HuH-7.5 (cell line): ENCODE measurements around the gene STAT6.
A peak's percentile ranks its signal among the peaks of the same experiment; 100 is the strongest.

Experiments used
- DNase-seq: peaks from one replicate; pipeline ENCODE4 v3.0.0; 2011; ENCODE audit warnings: low spot score

The STAT6 gene

GRCh38 chr12:57145460-57146059 lies 34.4 kb upstream of the STAT6 start:
- DNase-seq: no peak

GRCh38 chr12:57143454-57143853 lies 32.3 kb upstream of the STAT6 start:
- no peak for DNase-seq

GRCh38 chr12:57142727-57143126 lies 31.6 kb upstream of the STAT6 start:
- no peak for DNase-seq

GRCh38 chr12:57142121-57142520 lies 31.0 kb upstream of the STAT6 start:
- no peak for DNase-seq

GRCh38 chr12:57141249-57141648 lies 30.1 kb upstream of the STAT6 start:
- no peak for DNase-seq

GRCh38 chr12:57139796-57140649 lies 28.9 kb upstream of the STAT6 start:
- DNase-seq: no peak

GRCh38 chr12:57138526-57139272 lies 27.5 kb upstream of the STAT6 start:
- DNase-seq: peak; percentile 80

GRCh38 chr12:57135527-57136326 lies 24.6 kb upstream of the STAT6 start:
- DNase-seq: peak; percentile 4

- DNase-seq: peak; percentile 6
Measured at GRCh38 chr12:57134949-57135348, 23.8 kb upstream of the STAT6 start.

GRCh38 chr12:57133916-57134315 lies 22.8 kb upstream of the STAT6 start:
- peak; percentile 1 for DNase-seq

- peak; percentile 14 for DNase-seq
Measured at GRCh38 chr12:57133013-57133569, 21.9 kb upstream of the STAT6 start.

GRCh38 chr12:57131896-57132744 lies 21.0 kb upstream of the STAT6 start:
- peak; percentile 15 for DNase-seq

- peak; percentile 74 for DNase-seq
Measured at GRCh38 chr12:57130941-57131340, 19.8 kb upstream of the STAT6 start.

GRCh38 chr12:57129889-57130288 lies 18.7 kb upstream of the STAT6 start:
- no peak for DNase-seq

- peak; percentile 28 for DNase-seq
Measured at GRCh38 chr12:57129321-57129842, 18.2 kb upstream of the STAT6 start.

GRCh38 chr12:57128519-57129247 lies 17.5 kb upstream of the STAT6 start:
- DNase-seq: no peak

GRCh38 chr12:57127726-57128518 lies 16.8 kb upstream of the STAT6 start, which contains the start of gene LRP1:
TSS of gene LRP1 (plus strand) at chr12:57128483. CDS start at chr12:57128965, 482 bp downstream.
- DNase-seq: peak; percentile 81

GRCh38 chr12:57127101-57127725 lies 16.1 kb upstream of the STAT6 start:
- DNase-seq: peak; percentile 59
